ENCODE measurements around the gene CLDN22.

The CLDN22 gene

GRCh38 chr4:183300070-183300469 lies 20.0 kb downstream of the CLDN22 start:
- H3K4me1 ChIP-seq (ENCODE audit: insufficient read depth, low read length), result peaks cover 21% of the 10 kb centered on the region
- no peaks in the 10 kb centered on the region for H3K9me3 ChIP-seq (ENCODE audit: low read length)
- no peaks in the 10 kb centered on the region for H3K27me3 ChIP-seq (ENCODE audit: insufficient read depth, low read length)
- H3K4me3 ChIP-seq (ENCODE audit: low read length), result no peak overlapping the region
- H2AFZ ChIP-seq (ENCODE audit: low read depth, low read length), result no peak overlapping the region
- peaks cover 13% of the 10 kb centered on the region for H3K36me3 ChIP-seq (ENCODE audit: insufficient read depth, low read length)

GRCh38 chr4:183299464-183299863 lies 20.6 kb downstream of the CLDN22 start:
- H3K4me1 ChIP-seq (ENCODE audit: insufficient read depth, low read length), result peaks cover 23% of the 10 kb centered on the region
- no peaks in the 10 kb centered on the region for H3K27me3 ChIP-seq (ENCODE audit: insufficient read depth, low read length)
- no peak overlapping the region for H3K4me3 ChIP-seq (ENCODE audit: low read length)
- no peaks in the 10 kb centered on the region for H3K9me3 ChIP-seq (ENCODE audit: low read length)
- no peak overlapping the region for H2AFZ ChIP-seq (ENCODE audit: low read depth, low read length)
- peaks cover 13% of the 10 kb centered on the region for H3K36me3 ChIP-seq (ENCODE audit: insufficient read depth, low read length)

GRCh38 chr4:183297675-183298074 lies 22.4 kb downstream of the CLDN22 start:
- Histone ChIP-seq H3K4me1 (ENCODE audit: insufficient read depth, low read length) (peaks cover 23% of the 10 kb centered on the region), H2AFZ (ENCODE audit: low read depth, low read length) (no peak overlapping the region), H3K36me3 (ENCODE audit: insufficient read depth, low read length) (peaks cover 14% of the 10 kb centered on the region), H3K4me3 (ENCODE audit: low read length) (no peak overlapping the region), H3K9me3 (ENCODE audit: low read length) (no peaks in the 10 kb centered on the region), H3K27me3 (ENCODE audit: insufficient read depth, low read length) (no peaks in the 10 kb centered on the region)

GRCh38 chr4:183295711-183296110 lies 24.4 kb downstream of the CLDN22 start:
- Histone ChIP-seq H3K36me3 (ENCODE audit: insufficient read depth, low read length) (peaks cover 22% of the 10 kb centered on the region), H3K4me3 (ENCODE audit: low read length) (no peak overlapping the region), H2AFZ (ENCODE audit: low read depth, low read length) (no peak overlapping the region), H3K27me3 (ENCODE audit: insufficient read depth, low read length) (no peaks in the 10 kb centered on the region), H3K4me1 (ENCODE audit: insufficient read depth, low read length) (peaks cover 23% of the 10 kb centered on the region), H3K9me3 (ENCODE audit: low read length) (no peaks in the 10 kb centered on the region)

GRCh38 chr4:183291070-183291469 lies 29.0 kb downstream of the CLDN22 start:
- peaks cover 10% of the 10 kb centered on the region for H3K4me1 ChIP-seq (ENCODE audit: insufficient read depth, low read length)
- H3K9me3 ChIP-seq (ENCODE audit: low read length), result no peaks in the 10 kb centered on the region
- no peaks in the 10 kb centered on the region for H3K27me3 ChIP-seq (ENCODE audit: insufficient read depth, low read length)
- H3K4me3 ChIP-seq (ENCODE audit: low read length), result no peak overlapping the region
- H2AFZ ChIP-seq (ENCODE audit: low read depth, low read length), result no peak overlapping the region
- H3K36me3 ChIP-seq (ENCODE audit: insufficient read depth, low read length), result peaks cover 55% of the 10 kb centered on the region

- Histone ChIP-seq H2AFZ (ENCODE audit: low read depth, low read length) (no peak overlapping the region), H3K4me1 (ENCODE audit: insufficient read depth, low read length) (no peaks in the 10 kb centered on the region), H3K4me3 (ENCODE audit: low read length) (no peak overlapping the region), H3K9me3 (ENCODE audit: low read length) (no peaks in the 10 kb centered on the region), H3K36me3 (ENCODE audit: insufficient read depth, low read length) (peaks cover 54% of the 10 kb centered on the region), H3K27me3 (ENCODE audit: insufficient read depth, low read length) (no peaks in the 10 kb centered on the region)
Observed at GRCh38 chr4:183289688-183290087, 30.4 kb downstream of the CLDN22 start.

- Histone ChIP-seq H3K4me1 (ENCODE audit: insufficient read depth, low read length) (no peaks in the 10 kb centered on the region), H2AFZ (ENCODE audit: low read depth, low read length) (no peak overlapping the region), H3K36me3 (ENCODE audit: insufficient read depth, low read length) (peaks cover 60% of the 10 kb centered on the region), H3K9me3 (ENCODE audit: low read length) (no peaks in the 10 kb centered on the region), H3K4me3 (ENCODE audit: low read length) (no peak overlapping the region), H3K27me3 (ENCODE audit: insufficient read depth, low read length) (no peaks in the 10 kb centered on the region)
Observed at GRCh38 chr4:183288955-183289354, 31.1 kb downstream of the CLDN22 start.

GRCh38 chr4:183287677-183288076 lies 32.4 kb downstream of the CLDN22 start:
- H2AFZ ChIP-seq (ENCODE audit: low read depth, low read length), result no peak overlapping the region
- H3K9me3 ChIP-seq (ENCODE audit: low read length), result no peaks in the 10 kb centered on the region
- no peaks in the 10 kb centered on the region for H3K4me1 ChIP-seq (ENCODE audit: insufficient read depth, low read length)
- H3K4me3 ChIP-seq (ENCODE audit: low read length), result no peak overlapping the region
- H3K27me3 ChIP-seq (ENCODE audit: insufficient read depth, low read length), result no peaks in the 10 kb centered on the region
- peaks cover 69% of the 10 kb centered on the region for H3K36me3 ChIP-seq (ENCODE audit: insufficient read depth, low read length)

GRCh38 chr4:183287309-183287659 lies 32.8 kb downstream of the CLDN22 start:
- Histone ChIP-seq H3K27me3 (ENCODE audit: insufficient read depth, low read length) (no peaks in the 10 kb centered on the region), H3K4me3 (ENCODE audit: low read length) (no peak overlapping the region), H3K4me1 (ENCODE audit: insufficient read depth, low read length) (no peaks in the 10 kb centered on the region), H2AFZ (ENCODE audit: low read depth, low read length) (no peak overlapping the region), H3K36me3 (ENCODE audit: insufficient read depth, low read length) (peaks cover 71% of the 10 kb centered on the region), H3K9me3 (ENCODE audit: low read length) (no peaks in the 10 kb centered on the region)

- no peaks in the 10 kb centered on the region for H3K4me1 ChIP-seq (ENCODE audit: insufficient read depth, low read length)
- H2AFZ ChIP-seq (ENCODE audit: low read depth, low read length), result no peak overlapping the region
- no peak overlapping the region for H3K4me3 ChIP-seq (ENCODE audit: low read length)
- no peaks in the 10 kb centered on the region for H3K9me3 ChIP-seq (ENCODE audit: low read length)
- H3K36me3 ChIP-seq (ENCODE audit: insufficient read depth, low read length), result peaks cover 70% of the 10 kb centered on the region
- H3K27me3 ChIP-seq (ENCODE audit: insufficient read depth, low read length), result no peaks in the 10 kb centered on the region
Observed at GRCh38 chr4:183286590-183287308, 33.3 kb downstream of the CLDN22 start.

GRCh38 chr4:183285886-183286285 lies 34.2 kb downstream of the CLDN22 start:
- H3K27me3 ChIP-seq (ENCODE audit: insufficient read depth, low read length), result no peaks in the 10 kb centered on the region
- no peaks in the 10 kb centered on the region for H3K9me3 ChIP-seq (ENCODE audit: low read length)
- no peaks in the 10 kb centered on the region for H3K4me1 ChIP-seq (ENCODE audit: insufficient read depth, low read length)
- no peak overlapping the region for H2AFZ ChIP-seq (ENCODE audit: low read depth, low read length)
- H3K36me3 ChIP-seq (ENCODE audit: insufficient read depth, low read length), result peaks cover 67% of the 10 kb centered on the region
- no peak overlapping the region for H3K4me3 ChIP-seq (ENCODE audit: low read length)

GRCh38 chr4:183284965-183285364 lies 35.1 kb downstream of the CLDN22 start:
- Histone ChIP-seq H2AFZ (ENCODE audit: low read depth, low read length) (no peak overlapping the region), H3K4me3 (ENCODE audit: low read length) (no peak overlapping the region), H3K36me3 (ENCODE audit: insufficient read depth, low read length) (peaks cover 65% of the 10 kb centered on the region), H3K27me3 (ENCODE audit: insufficient read depth, low read length) (no peaks in the 10 kb centered on the region), H3K9me3 (ENCODE audit: low read length) (no peaks in the 10 kb centered on the region), H3K4me1 (ENCODE audit: insufficient read depth, low read length) (no peaks in the 10 kb centered on the region)

- Histone ChIP-seq H3K4me3 (ENCODE audit: low read length) (no peak overlapping the region), H2AFZ (ENCODE audit: low read depth, low read length) (no peak overlapping the region), H3K27me3 (ENCODE audit: insufficient read depth, low read length) (no peaks in the 10 kb centered on the region), H3K9me3 (ENCODE audit: low read length) (no peaks in the 10 kb centered on the region), H3K36me3 (ENCODE audit: insufficient read depth, low read length) (peaks cover 62% of the 10 kb centered on the region), H3K4me1 (ENCODE audit: insufficient read depth, low read length) (no peaks in the 10 kb centered on the region)
Observed at GRCh38 chr4:183284258-183284785, 35.8 kb downstream of the CLDN22 start.

- H3K36me3 ChIP-seq (ENCODE audit: insufficient read depth, low read length), result peaks cover 29% of the 10 kb centered on the region
- H3K27me3 ChIP-seq (ENCODE audit: insufficient read depth, low read length), result no peaks in the 10 kb centered on the region
- no peaks in the 10 kb centered on the region for H3K4me1 ChIP-seq (ENCODE audit: insufficient read depth, low read length)
- H3K9me3 ChIP-seq (ENCODE audit: low read length), result peaks cover 16% of the 10 kb centered on the region
- no peak overlapping the region for H2AFZ ChIP-seq (ENCODE audit: low read depth, low read length)
- no peak overlapping the region for H3K4me3 ChIP-seq (ENCODE audit: low read length)
Observed at GRCh38 chr4:183276106-183276505, 44.0 kb downstream of the CLDN22 start.
